Activated T-cell treated with anti-CD3 and anti-CD28 coated beads, Interleukin-2, amount 50 U/mL, for 24 hours (primary cell): ENCODE data around the gene LDLRAD4.
"Not testable (repeated sequence)": the region's sequence is repeated elsewhere in the genome, so short reads cannot be mapped to it uniquely, and the experiment has no call there.

Experiments
- DNase-seq: peaks from one replicate; pipeline ENCODE4 v3.0.0-alpha.2; 2020
- H3K27ac Mint-ChIP-seq: 2 replicates; pipeline ENCODE4 v1.8.0; 2020; ENCODE audit warnings: mild to moderate bottlenecking, mixed read lengths
- H3K27me3 Mint-ChIP-seq: 2 replicates; pipeline ENCODE4 v1.8.0; 2020; ENCODE audit warnings: mixed read lengths
- H3K36me3 Mint-ChIP-seq: 2 replicates; pipeline ENCODE4 v1.8.0; 2020; ENCODE audit warnings: low read depth, mixed read lengths
- H3K4me1 Mint-ChIP-seq: 2 replicates; pipeline ENCODE4 v1.8.0; 2020; ENCODE audit warnings: low read depth, mixed read lengths
- H3K4me3 Mint-ChIP-seq: 2 replicates; pipeline ENCODE4 v1.8.0; 2020; ENCODE audit warnings: mild to moderate bottlenecking, moderate library complexity, mixed read lengths
- H3K9me3 Mint-ChIP-seq: 2 replicates; pipeline ENCODE4 v1.8.0; 2020; ENCODE audit warnings: mixed read lengths

LDLRAD4 gene

DNA sequence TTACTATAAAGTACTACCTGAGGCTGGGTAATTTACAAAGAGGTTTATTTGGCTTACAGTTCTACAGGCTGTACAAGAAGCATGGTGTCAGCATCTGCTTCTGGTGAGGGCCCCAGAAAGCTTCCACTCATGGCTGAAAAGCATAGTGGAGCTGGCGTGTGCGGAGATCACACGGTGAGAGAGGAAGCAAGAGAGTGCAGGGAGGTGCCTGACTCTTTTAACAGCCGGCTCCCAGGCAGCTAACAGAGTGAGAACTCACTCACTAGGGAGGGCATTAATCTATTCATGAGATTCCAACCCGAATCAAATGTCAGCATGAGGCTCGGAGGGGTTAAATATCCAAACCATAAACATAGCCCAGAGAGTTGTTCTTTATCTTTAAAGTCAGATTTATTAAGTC, 117.3 kb downstream of the LDLRAD4 start:
- H3K27me3 Mint-ChIP-seq, result no peaks in the 10 kb centered on the region
- DNase-seq, result no peak
- peaks cover 3% of the 10 kb centered on the region for H3K36me3 Mint-ChIP-seq
- H3K9me3 Mint-ChIP-seq, result peaks cover 4% of the 10 kb centered on the region
- no peak overlapping the region for H3K27ac Mint-ChIP-seq
- H3K4me3 Mint-ChIP-seq, result no peak overlapping the region
- H3K4me1 Mint-ChIP-seq, result peaks cover 19% of the 10 kb centered on the region

- peaks cover 6% of the 10 kb centered on the region for H3K9me3 Mint-ChIP-seq
- H3K27ac Mint-ChIP-seq, result no peak overlapping the region
- no peak for DNase-seq
- H3K27me3 Mint-ChIP-seq, result no peaks in the 10 kb centered on the region
- H3K4me1 Mint-ChIP-seq, result peaks cover 15% of the 10 kb centered on the region
- no peak overlapping the region for H3K4me3 Mint-ChIP-seq
- H3K36me3 Mint-ChIP-seq, result peaks cover 4% of the 10 kb centered on the region
These were observed 118.3 kb downstream of the LDLRAD4 start for GRCh38 chr18:13336841-13337240.

- peaks cover 8% of the 10 kb centered on the region for H3K9me3 Mint-ChIP-seq
- no peaks in the 10 kb centered on the region for H3K27me3 Mint-ChIP-seq
- no peak for DNase-seq
- peaks cover 14% of the 10 kb centered on the region for H3K4me1 Mint-ChIP-seq
- H3K4me3 Mint-ChIP-seq, result no peak overlapping the region
- H3K27ac Mint-ChIP-seq, result no peak overlapping the region
- peaks cover 4% of the 10 kb centered on the region for H3K36me3 Mint-ChIP-seq
These were observed 118.8 kb downstream of the LDLRAD4 start for GRCh38 chr18:13337369-13337768.

DNA sequence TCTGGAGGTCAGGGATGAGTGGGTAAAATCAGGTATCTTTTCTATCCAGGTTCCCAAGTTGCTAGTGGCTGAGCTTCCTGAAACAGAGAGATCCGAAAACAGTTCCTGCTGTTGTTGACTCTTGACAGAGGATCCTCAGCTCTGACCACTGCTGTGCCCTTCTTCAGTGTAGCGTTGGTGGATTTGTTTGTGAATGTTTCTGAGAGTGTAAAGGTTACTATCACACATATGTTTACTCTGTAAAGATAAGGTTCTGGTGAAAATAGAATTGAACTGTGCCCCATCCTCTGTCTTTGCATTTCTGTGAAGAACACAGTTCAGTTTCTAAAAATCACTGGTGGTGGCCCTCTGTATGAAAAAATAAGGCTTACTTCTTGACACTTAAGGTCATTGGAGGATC, 119.8 kb downstream of the LDLRAD4 start:
- no peak for DNase-seq
- peaks cover 4% of the 10 kb centered on the region for H3K36me3 Mint-ChIP-seq
- H3K9me3 Mint-ChIP-seq, result peaks cover 8% of the 10 kb centered on the region

DNA sequence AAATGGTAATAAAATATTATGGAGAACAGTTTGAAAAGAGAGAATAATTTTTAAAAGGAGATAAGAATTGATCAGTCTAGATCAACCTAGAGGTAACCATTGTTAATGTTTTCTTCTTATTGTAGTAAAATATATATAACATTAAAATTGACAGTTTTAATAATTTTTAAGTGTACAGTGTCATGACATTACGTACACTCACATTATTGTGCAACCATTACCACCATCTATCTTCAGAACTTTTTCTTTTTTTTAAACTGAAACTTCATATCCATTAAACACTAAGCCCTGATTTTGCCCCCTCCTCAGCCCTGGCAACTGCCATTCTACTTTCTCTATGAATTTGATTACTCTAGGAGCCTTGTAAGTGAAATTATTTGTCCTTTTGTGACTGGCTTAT, 121.1 kb downstream of the LDLRAD4 start:
- Mint-ChIP-seq H3K4me3 (no peak overlapping the region), H3K4me1 (peaks cover 14% of the 10 kb centered on the region), H3K9me3 (peaks cover 8% of the 10 kb centered on the region), H3K36me3 (peaks cover 4% of the 10 kb centered on the region), H3K27me3 (no peaks in the 10 kb centered on the region), H3K27ac (no peak overlapping the region)
- no peak for DNase-seq

More for the DNA sequence above, 119.8 kb downstream of the LDLRAD4 start:
- no peaks in the 10 kb centered on the region for H3K27me3 Mint-ChIP-seq
- H3K4me3 Mint-ChIP-seq, result no peak overlapping the region
- H3K27ac Mint-ChIP-seq, result no peak overlapping the region
- H3K4me1 Mint-ChIP-seq, result peaks cover 14% of the 10 kb centered on the region

GRCh38 chr18:13346449-13346848, 127.9 kb downstream of the LDLRAD4 start:
- not testable (repeated sequence) for H3K4me3 Mint-ChIP-seq, H3K4me1 Mint-ChIP-seq, H3K36me3 Mint-ChIP-seq, H3K27me3 Mint-ChIP-seq, H3K27ac Mint-ChIP-seq, DNase-seq
- peaks cover 27% of the 10 kb centered on the region for H3K9me3 Mint-ChIP-seq

- Mint-ChIP-seq H3K36me3 (peaks cover 2% of the 10 kb centered on the region), H3K4me3 (no peak overlapping the region), H3K4me1 (peaks cover 27% of the 10 kb centered on the region), H3K27ac (peak overlapping the region; percentile 60), H3K27me3 (no peaks in the 10 kb centered on the region), H3K9me3 (peaks cover 11% of the 10 kb centered on the region)
- DNase-seq, result no peak
These were observed 134.7 kb downstream of the LDLRAD4 start for GRCh38 chr18:13353084-13353823.

DNA sequence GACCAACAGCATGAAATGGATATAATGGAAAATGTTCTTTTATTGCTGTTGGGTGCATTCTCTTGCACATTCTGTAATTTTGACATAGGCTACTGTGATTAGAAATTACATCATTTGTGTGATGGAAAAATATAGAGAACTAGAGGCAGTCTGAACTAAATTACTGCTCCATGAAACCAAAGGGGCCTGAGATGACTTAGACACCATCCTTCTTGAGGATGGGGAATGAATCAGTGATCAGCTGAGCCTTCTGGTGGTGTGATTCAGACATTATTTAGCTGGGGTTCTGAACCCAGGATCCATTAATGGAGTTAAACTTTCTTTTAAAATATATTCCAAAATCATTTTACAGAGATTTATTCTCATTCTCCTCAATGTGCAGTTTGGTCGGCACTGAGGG, 135.8 kb downstream of the LDLRAD4 start:
- DNase-seq, result no peak
- H3K36me3 Mint-ChIP-seq, result peaks cover 2% of the 10 kb centered on the region
- no peaks in the 10 kb centered on the region for H3K27me3 Mint-ChIP-seq
- no peak overlapping the region for H3K27ac Mint-ChIP-seq
- H3K4me1 Mint-ChIP-seq, result peaks cover 29% of the 10 kb centered on the region
- H3K9me3 Mint-ChIP-seq, result peaks cover 8% of the 10 kb centered on the region
- H3K4me3 Mint-ChIP-seq, result no peak overlapping the region

DNA sequence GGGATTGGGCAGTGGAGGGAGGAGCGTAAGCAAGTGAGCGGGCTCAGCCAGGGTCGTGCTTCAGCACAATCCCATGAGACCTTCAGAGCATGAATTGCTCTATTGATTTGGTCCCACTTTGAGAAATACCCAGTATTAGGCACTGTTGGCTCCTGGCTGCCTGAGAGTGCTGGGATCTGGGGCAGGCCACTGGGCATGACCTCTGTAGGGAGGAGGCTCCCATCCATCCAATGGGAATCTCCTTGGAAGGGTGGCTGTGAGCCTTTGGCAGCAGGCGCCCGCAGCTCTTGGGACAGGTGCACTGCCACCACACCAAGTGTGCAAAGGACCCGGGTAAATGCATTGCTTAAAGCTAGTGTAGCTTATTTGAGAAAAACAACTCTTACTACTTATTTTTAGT, 137.5 kb downstream of the LDLRAD4 start:
- Mint-ChIP-seq H3K36me3 (peaks cover 2% of the 10 kb centered on the region), H3K9me3 (no peaks in the 10 kb centered on the region), H3K27ac (no peak overlapping the region), H3K4me3 (no peak overlapping the region), H3K4me1 (peaks cover 33% of the 10 kb centered on the region), H3K27me3 (no peaks in the 10 kb centered on the region)
- DNase-seq, result no peak

GRCh38 chr18:13357289-13357688, 138.7 kb downstream of the LDLRAD4 start:
- Mint-ChIP-seq H3K27me3 (no peaks in the 10 kb centered on the region), H3K4me1 (peaks cover 36% of the 10 kb centered on the region)
- DNase-seq, result no peak

GRCh38 chr18:13359210-13359609, 140.7 kb downstream of the LDLRAD4 start:
- H3K4me3 Mint-ChIP-seq, result no peak overlapping the region
- no peak overlapping the region for H3K27ac Mint-ChIP-seq
- H3K4me1 Mint-ChIP-seq, result peaks cover 20% of the 10 kb centered on the region
- H3K9me3 Mint-ChIP-seq, result no peaks in the 10 kb centered on the region
- no peaks in the 10 kb centered on the region for H3K36me3 Mint-ChIP-seq
- H3K27me3 Mint-ChIP-seq, result no peaks in the 10 kb centered on the region
- DNase-seq, result no peak

More at GRCh38 chr18:13357289-13357688, 138.7 kb downstream of the LDLRAD4 start:
- Mint-ChIP-seq H3K9me3 (no peaks in the 10 kb centered on the region), H3K4me3 (no peak overlapping the region), H3K27ac (no peak overlapping the region), H3K36me3 (no peaks in the 10 kb centered on the region)

GRCh38 chr18:13361431-13361830, 142.9 kb downstream of the LDLRAD4 start:
- Mint-ChIP-seq H3K36me3 (no peaks in the 10 kb centered on the region), H3K27me3 (no peaks in the 10 kb centered on the region), H3K4me3 (no peak overlapping the region), H3K9me3 (no peaks in the 10 kb centered on the region), H3K27ac (no peak overlapping the region), H3K4me1 (peaks cover 14% of the 10 kb centered on the region)
- DNase-seq, result no peak

- Mint-ChIP-seq H3K9me3 (no peaks in the 10 kb centered on the region), H3K4me3 (no peak overlapping the region), H3K4me1 (peaks cover 20% of the 10 kb centered on the region), H3K36me3 (no peaks in the 10 kb centered on the region), H3K27ac (no peak overlapping the region), H3K27me3 (no peaks in the 10 kb centered on the region)
- DNase-seq, result no peak
These were observed 143.5 kb downstream of the LDLRAD4 start for GRCh38 chr18:13362051-13362450.

- no peak overlapping the region for H3K27ac Mint-ChIP-seq
- DNase-seq, result no peak
- peaks cover 21% of the 10 kb centered on the region for H3K4me1 Mint-ChIP-seq
- no peak overlapping the region for H3K4me3 Mint-ChIP-seq
- no peaks in the 10 kb centered on the region for H3K27me3 Mint-ChIP-seq
- H3K36me3 Mint-ChIP-seq, result no peaks in the 10 kb centered on the region
- no peaks in the 10 kb centered on the region for H3K9me3 Mint-ChIP-seq
These were observed 144.0 kb downstream of the LDLRAD4 start for GRCh38 chr18:13362607-13363006.

DNA sequence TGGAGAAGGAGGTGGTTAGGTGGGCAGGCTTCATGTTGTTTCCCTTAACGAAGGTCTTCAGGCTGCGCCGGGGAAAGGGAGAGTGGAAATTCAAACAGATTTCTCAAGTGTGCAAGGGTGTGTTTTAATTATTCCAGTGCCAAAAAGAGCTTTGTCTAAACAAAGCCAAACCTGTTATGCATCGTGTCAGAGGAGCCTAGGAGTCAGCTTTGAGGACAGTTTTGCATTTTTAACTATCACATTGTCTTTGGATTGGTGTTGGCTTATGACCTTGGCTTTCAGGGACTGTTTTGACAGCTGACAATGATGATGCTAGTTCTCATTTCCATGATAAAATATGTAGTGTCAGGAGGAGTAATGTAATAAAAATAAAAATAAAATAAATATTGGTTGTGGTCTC, 144.8 kb downstream of the LDLRAD4 start:
- Mint-ChIP-seq H3K9me3 (no peaks in the 10 kb centered on the region), H3K27ac (no peak overlapping the region), H3K4me3 (no peak overlapping the region), H3K4me1 (peaks cover 21% of the 10 kb centered on the region), H3K27me3 (no peaks in the 10 kb centered on the region), H3K36me3 (no peaks in the 10 kb centered on the region)
- no peak for DNase-seq
